GM19397 (cell line): ENCODE measurements around the gene ROPN1L.

Source experiments
- ATAC-seq: cut with Tn5 transposase; IDR thresholded peaks from one replicate; pipeline ENCODE4 v1.9.1; 2021; ENCODE audit warnings: mild to moderate bottlenecking, moderate library complexity; ENCODE audit not compliant: unreplicated experiment

The ROPN1L gene

GRCh38 chr5:10456583-10457420 lies 15.1 kb downstream of the ROPN1L start:
- ATAC-seq = no peak

GRCh38 chr5:10457682-10458574 lies 16.2 kb downstream of the ROPN1L start:
- ATAC-seq = no peak

- ATAC-seq = no peak
Measured at GRCh38 chr5:10459080-10460055, 17.7 kb downstream of the ROPN1L start.

GRCh38 chr5:10460252-10460906 lies 18.7 kb downstream of the ROPN1L start:
- no peak for ATAC-seq

GRCh38 chr5:10461041-10461440 lies 19.4 kb downstream of the ROPN1L start:
- no peak for ATAC-seq

GRCh38 chr5:10461904-10462555 lies 20.4 kb downstream of the ROPN1L start:
- ATAC-seq = no peak

GRCh38 chr5:10463566-10463965 lies 21.9 kb downstream of the ROPN1L start:
- ATAC-seq = no peak

GRCh38 chr5:10464173-10464572 lies 22.5 kb downstream of the ROPN1L start:
- no peak for ATAC-seq

- ATAC-seq = no peak
Measured at GRCh38 chr5:10465726-10466125, 24.0 kb downstream of the ROPN1L start.

GRCh38 chr5:10466446-10467073 lies 24.9 kb downstream of the ROPN1L start:
- ATAC-seq = no peak

- ATAC-seq = no peak
Measured at GRCh38 chr5:10467281-10468198, 25.9 kb downstream of the ROPN1L start.

GRCh38 chr5:10468256-10468655 lies 26.6 kb downstream of the ROPN1L start:
- ATAC-seq = no peak

- no peak for ATAC-seq
Measured at GRCh38 chr5:10469253-10470050, 27.8 kb downstream of the ROPN1L start.

GRCh38 chr5:10470669-10471068 lies 29.0 kb downstream of the ROPN1L start:
- ATAC-seq = no peak

GRCh38 chr5:10471677-10472076 lies 30.0 kb downstream of the ROPN1L start:
- no peak for ATAC-seq

- ATAC-seq = no peak
Measured at GRCh38 chr5:10474521-10475075, 32.9 kb downstream of the ROPN1L start.
